Gastroesophageal sphincter (tissue), 4 donors: ENCODE measurements around the gene PRKD1. TPM values are rescaled to one million over a fixed set of nuclear protein-coding genes. Genes with fewer than 3 reads are reported as not detected.

ENCODE experiments used
- ATAC-seq: fragments of 150-250 bp; one replicate; pipeline ENCODE4 v1.9.1; 2016; ENCODE audit warnings: mild to moderate bottlenecking, moderate library complexity
- H3K27ac ChIP-seq, 4 donors: fragments of 200-600 bp; sonication (generic) in 3 of 4; 1 replicate in 3 of 4; 2 replicates in 1 of 4; pipeline ENCODE4 v1.5.1; 2016 to 2019
- H3K27me3 ChIP-seq: fragments of 200-600 bp; sonication (generic); one replicate; pipeline ENCODE4 v1.5.1; 2019
- H3K36me3 ChIP-seq, 2 donors: fragments of 200-600 bp; sonication (generic); one replicate each; pipeline ENCODE4 v1.5.1; 2019; ENCODE audit warnings: control low read depth in 1 of 2
- H3K4me1 ChIP-seq, 3 donors: fragments of 200-600 bp; sonication (generic); 1 replicate in 2 of 3; 2 replicates in 1 of 3; pipeline ENCODE4 v1.5.1; 2016 to 2019; ENCODE audit warnings: control low read depth in 2 of 3
- H3K4me3 ChIP-seq, 2 donors: fragments of 200-600 bp; sonication (generic); one replicate each; pipeline ENCODE4 v1.5.1; 2019; ENCODE audit warnings: mild to moderate bottlenecking in 1 of 2, moderate library complexity in 1 of 2
- H3K9me3 ChIP-seq, 3 donors: fragments of 200-600 bp; sonication (generic); one replicate each; pipeline ENCODE4 v1.5.1; 2017 to 2019; ENCODE audit warnings: control low read depth in 2 of 3
- EP300 ChIP-seq: sonication (generic); formaldehyde crosslinking; IDR thresholded peaks from one replicate; pipeline ENCODE4 v1.6.1; 2017; ENCODE audit warnings: antibody characterized with exemption, mild to moderate bottlenecking
- POLR2A ChIP-seq, 2 donors: fragments of 450-650 bp; IDR thresholded peaks; one replicate each; pipeline ENCODE4 v1.6.1; 2017; ENCODE audit warnings: antibody characterized with exemption in 2 of 2, mild to moderate bottlenecking in 2 of 2, moderate library complexity in 1 of 2
- POLR2AphosphoS5 ChIP-seq: sonication (generic); formaldehyde crosslinking; IDR thresholded peaks from one replicate; pipeline ENCODE4 v1.6.1; 2017; ENCODE audit warnings: antibody characterized with exemption
- WGBS, 2 donors: methylation state at CpG; one replicate each; pipeline ENCODE4 v1.1.5; 2018; ENCODE audit warnings: low coverage in 1 of 2; 5-methylcytosine and 5-hydroxymethylcytosine counted together
- total RNA-seq, 4 donors: library from RNA; depleted of rRNA; stranded (reverse); fragments of >200 nt; gene quantifications; one replicate each; pipeline ENCODE4 v1.1.0, GENCODE V29; 2016
- TF ChIP-seq, protein P1 (sequence below), 4 experiments: fragments of 200-600 bp in 2 of 4; fragments of 450-650 bp in 2 of 4; sonication (generic) in 1 of 4; IDR thresholded peaks; one replicate each; pipeline ENCODE4 v1.5.1; 2017 to 2019; ENCODE audit warnings: antibody characterized with exemption in 4 of 4, mild to moderate bottlenecking in 2 of 4, moderate library complexity in 2 of 4

PRKD1 gene
- total RNA-seq, 4 donors from 2014 or later, result 11.9 to 14.3 (median 12.6) TPM

DNA sequence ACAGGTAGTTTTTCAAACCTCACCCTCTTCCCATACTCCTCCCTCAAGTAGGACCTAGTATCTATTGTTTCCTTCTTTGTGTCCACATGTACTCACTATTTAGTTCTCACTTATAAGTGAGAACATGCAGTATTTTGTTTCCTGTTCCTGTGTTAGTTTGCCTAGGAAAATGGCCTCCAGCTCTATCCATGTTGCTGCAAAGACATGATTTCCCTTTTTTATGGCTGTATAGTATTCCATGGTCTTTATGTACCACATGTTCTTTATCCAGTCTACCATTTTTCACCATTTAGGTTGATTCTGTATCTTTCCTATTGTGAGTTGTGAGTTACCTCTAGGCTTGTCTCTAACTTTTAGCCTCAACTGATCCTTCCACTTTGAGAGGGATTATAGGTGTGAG, 310.7 kb downstream of the PRKD1 start:
- no peak for ATAC-seq
- H3K27ac ChIP-seq, result no peak overlapping the region
- no peaks in the 10 kb centered on the region for H3K27me3 ChIP-seq
- no peaks in the 10 kb centered on the region for H3K9me3 ChIP-seq
- H3K36me3 ChIP-seq, result peaks cover 0 to 3% of the 10 kb centered on the region in 2 donors
- H3K4me1 ChIP-seq, result no peaks in the 10 kb centered on the region
- no peak for TF ChIP-seq EP300
- H3K4me3 ChIP-seq, result no peak overlapping the region

DNA sequence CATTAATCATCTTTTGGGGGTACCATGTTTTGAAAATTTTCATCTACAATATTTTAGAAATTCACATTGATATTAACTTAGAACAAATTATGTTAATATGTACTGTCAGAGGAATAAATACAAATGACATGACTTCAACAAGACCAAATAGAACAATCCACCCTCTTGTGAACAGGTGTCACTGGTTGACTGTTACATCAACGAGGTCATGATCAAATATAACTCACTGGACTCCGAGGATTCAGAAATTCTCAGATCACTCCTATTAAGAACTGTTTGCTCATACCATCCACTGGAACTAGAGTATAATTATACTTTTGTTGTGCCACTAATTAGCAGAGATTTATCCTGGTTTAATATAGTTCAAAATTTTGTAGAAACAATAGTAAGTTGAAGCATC, 318.8 kb downstream of the PRKD1 start:
- no peaks in the 10 kb centered on the region for H3K9me3 ChIP-seq
- H3K4me1 ChIP-seq, result no peaks in the 10 kb centered on the region
- 88 to 100% methylated on average over 2 of the region's 2 CpGs for WGBS, 2 donors
- TF ChIP-seq POLR2AphosphoS5, result no peak
- no peak for TF ChIP-seq EP300
- TF ChIP-seq, protein P1, sequence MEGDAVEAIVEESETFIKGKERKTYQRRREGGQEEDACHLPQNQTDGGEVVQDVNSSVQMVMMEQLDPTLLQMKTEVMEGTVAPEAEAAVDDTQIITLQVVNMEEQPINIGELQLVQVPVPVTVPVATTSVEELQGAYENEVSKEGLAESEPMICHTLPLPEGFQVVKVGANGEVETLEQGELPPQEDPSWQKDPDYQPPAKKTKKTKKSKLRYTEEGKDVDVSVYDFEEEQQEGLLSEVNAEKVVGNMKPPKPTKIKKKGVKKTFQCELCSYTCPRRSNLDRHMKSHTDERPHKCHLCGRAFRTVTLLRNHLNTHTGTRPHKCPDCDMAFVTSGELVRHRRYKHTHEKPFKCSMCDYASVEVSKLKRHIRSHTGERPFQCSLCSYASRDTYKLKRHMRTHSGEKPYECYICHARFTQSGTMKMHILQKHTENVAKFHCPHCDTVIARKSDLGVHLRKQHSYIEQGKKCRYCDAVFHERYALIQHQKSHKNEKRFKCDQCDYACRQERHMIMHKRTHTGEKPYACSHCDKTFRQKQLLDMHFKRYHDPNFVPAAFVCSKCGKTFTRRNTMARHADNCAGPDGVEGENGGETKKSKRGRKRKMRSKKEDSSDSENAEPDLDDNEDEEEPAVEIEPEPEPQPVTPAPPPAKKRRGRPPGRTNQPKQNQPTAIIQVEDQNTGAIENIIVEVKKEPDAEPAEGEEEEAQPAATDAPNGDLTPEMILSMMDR (IDR thresholded peaks at IDR 0.05), result no peak
- TF ChIP-seq POLR2A (IDR thresholded peaks at IDR 0.05), result no peak
- no peak overlapping the region for H3K27ac ChIP-seq
- no peaks in the 10 kb centered on the region for H3K36me3 ChIP-seq
- no peaks in the 10 kb centered on the region for H3K27me3 ChIP-seq
- ATAC-seq, result no peak
- no peak overlapping the region for H3K4me3 ChIP-seq

DNA sequence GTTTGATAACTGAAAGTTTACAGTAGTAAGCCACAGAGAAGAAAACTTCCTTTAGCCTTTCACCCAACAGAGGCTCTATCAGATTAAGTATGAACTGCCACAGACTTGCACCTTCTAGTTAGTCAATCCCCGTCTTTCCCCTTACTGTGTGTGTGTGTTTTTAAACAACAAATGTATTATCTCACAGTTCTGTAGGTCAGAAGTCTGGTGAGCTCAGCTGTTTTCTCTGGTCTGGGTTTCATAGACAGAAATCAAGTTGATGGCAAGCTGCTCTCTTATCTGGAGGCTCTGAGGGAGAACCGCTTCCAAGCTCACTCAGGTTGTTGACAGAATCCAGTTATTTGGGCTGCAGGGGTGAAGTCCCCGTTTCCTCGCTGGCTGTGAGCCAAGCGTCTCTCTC, 320.5 kb downstream of the PRKD1 start:
- TF ChIP-seq POLR2AphosphoS5 (no peak), POLR2A (IDR thresholded peaks at IDR 0.05) (no peak), EP300 (no peak)
- TF ChIP-seq, protein P1 (IDR thresholded peaks at IDR 0.05), result no peak
- WGBS, 2 donors, result 73% methylated on average over 3 of the region's 5 CpGs; no CpG with 5 or more reads in 1 of the 2 donors
- H3K36me3 ChIP-seq, result no peaks in the 10 kb centered on the region
- no peak overlapping the region for H3K4me3 ChIP-seq
- no peaks in the 10 kb centered on the region for H3K4me1 ChIP-seq
- no peak for ATAC-seq
- no peaks in the 10 kb centered on the region for H3K9me3 ChIP-seq
- H3K27me3 ChIP-seq, result no peaks in the 10 kb centered on the region
- H3K27ac ChIP-seq, result no peak overlapping the region

DNA sequence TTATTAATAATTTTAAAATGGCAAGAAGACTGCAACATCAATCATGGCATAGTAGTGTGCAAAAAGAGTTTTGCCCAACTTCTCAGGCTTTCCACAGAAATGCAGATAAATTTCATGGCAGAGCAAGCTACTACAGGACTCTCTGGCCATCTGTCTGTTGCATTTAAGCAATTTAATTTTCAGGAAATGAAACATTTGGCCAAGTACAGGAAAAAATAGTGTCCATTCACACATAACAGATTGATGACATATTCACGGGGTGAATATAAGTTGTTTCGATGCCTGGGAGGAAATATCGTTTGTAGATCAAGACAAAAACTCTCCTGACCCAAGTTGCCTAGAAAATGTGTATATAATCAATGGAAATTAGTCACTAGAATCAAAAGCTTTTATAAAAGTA, 324.0 kb downstream of the PRKD1 start:
- Histone ChIP-seq H3K4me1 (peaks cover 0 to 8% (median 7%) of the 10 kb centered on the region in 3 donors), H3K36me3 (no peaks in the 10 kb centered on the region), H3K4me3 (no peak overlapping the region), H3K9me3 (no peaks in the 10 kb centered on the region), H3K27ac (no peak overlapping the region), H3K27me3 (no peaks in the 10 kb centered on the region)
- no peak for TF ChIP-seq EP300
- TF ChIP-seq POLR2A (IDR thresholded peaks at IDR 0.05), result no peak
- no peak for TF ChIP-seq POLR2AphosphoS5
- TF ChIP-seq, protein P1 (IDR thresholded peaks at IDR 0.05), result no peak
- no peak for ATAC-seq
- WGBS, 2 donors, result 68 to 82% methylated on average over 3 of the region's 3 CpGs

DNA sequence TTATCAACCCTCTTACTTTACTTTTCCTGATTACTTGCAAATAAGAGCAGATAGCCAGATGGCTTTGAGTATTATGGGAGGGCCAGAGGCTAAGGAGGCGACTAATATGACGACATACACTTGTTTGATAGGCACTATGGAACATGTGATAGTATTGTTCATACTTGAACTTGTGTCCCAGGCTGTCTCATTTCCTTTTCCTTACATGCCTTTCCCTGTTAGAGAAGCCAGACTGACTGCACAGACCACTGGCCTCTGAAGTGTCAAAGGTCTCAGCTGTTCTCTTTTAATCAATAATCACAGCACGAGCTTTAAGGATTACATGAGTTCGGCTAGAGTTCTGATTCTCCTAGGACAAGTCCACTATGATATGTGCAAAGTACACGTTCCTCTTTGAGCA, 326.0 kb downstream of the PRKD1 start:
- no peak overlapping the region for H3K4me3 ChIP-seq
- peaks cover 0 to 8% (median 7%) of the 10 kb centered on the region in 3 donors for H3K4me1 ChIP-seq
- H3K27ac ChIP-seq, result no peak overlapping the region
- H3K36me3 ChIP-seq, result peaks cover 0 to 4% of the 10 kb centered on the region in 2 donors
- no peaks in the 10 kb centered on the region for H3K9me3 ChIP-seq
- TF ChIP-seq POLR2AphosphoS5, result no peak
- 79 to 94% methylated on average over 3 to 5 of the region's 5 CpGs for WGBS, 2 donors
- no peak for ATAC-seq
- H3K27me3 ChIP-seq, result no peaks in the 10 kb centered on the region

DNA sequence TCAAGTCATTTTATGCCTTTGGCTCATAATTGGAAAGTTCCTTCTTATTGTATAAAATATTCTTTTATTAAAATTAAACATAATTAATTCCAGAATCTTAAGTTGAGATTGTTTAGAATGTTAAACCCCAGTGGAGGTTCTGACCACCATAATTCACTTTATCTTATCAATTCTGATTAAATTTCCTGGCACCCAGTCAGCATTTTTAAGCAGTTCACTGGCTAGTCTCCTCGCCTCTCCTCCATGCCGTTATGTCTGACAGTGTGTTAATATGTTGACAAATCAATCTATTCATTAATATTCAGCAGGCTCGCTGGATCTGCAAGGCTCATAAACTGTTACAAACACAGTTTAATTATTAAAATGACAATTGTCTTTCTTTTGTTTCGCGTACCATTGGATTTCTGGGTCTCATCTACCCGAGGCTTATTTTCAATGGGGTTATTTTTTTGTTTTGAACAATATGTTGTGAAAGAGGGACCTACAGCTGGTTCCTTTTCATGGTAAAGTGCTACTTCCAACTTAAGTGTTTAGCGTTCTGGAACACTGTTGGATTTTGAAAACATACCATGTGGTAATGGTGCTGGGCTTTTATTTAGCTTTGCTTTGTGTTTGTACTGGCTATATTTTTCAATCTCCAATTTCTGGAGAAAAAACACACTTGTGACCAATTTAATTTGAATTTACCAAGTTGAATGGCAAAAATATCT, 339.7 kb downstream of the PRKD1 start:
- Histone ChIP-seq H3K4me1 (peaks cover 0 to 18% (median 0%) of the 10 kb centered on the region in 3 donors), H3K27ac (no peak overlapping the region), H3K36me3 (no peaks in the 10 kb centered on the region), H3K9me3 (no peaks in the 10 kb centered on the region), H3K27me3 (no peaks in the 10 kb centered on the region), H3K4me3 (no peak overlapping the region)
- no peak for ATAC-seq
- WGBS, 2 donors, result 58 to 90% methylated on average over 6 to 7 of the region's 7 CpGs
- no peak for TF ChIP-seq EP300
- no peak for TF ChIP-seq POLR2AphosphoS5
- TF ChIP-seq, protein P1 (IDR thresholded peaks at IDR 0.05), result no peak
- no peak for TF ChIP-seq POLR2A (IDR thresholded peaks at IDR 0.05)
